GM23338 (cell line): Measurements from ENCODE around the gene DSCAML1. TPM values are rescaled to one million over a fixed set of nuclear protein-coding genes. Genes with fewer than 3 reads are reported as not detected.

Experiments used
- ATAC-seq: fragments of 200-7000 bp; cut with Tn5 transposase; 3 replicates; pipeline ENCODE4 v1.9.1; 2020
- DNase-seq: peaks from one replicate; pipeline ENCODE4 v3.0.0-alpha.2; 2015; ENCODE audit warnings: low spot score
- H2AFZ ChIP-seq: fragments of 200-600 bp; sonication (generic); 2 replicates; pipeline ENCODE4 v1.8.0; 2016; ENCODE audit warnings: antibody characterized with exemption, mild to moderate bottlenecking, moderate library complexity
- H3F3A ChIP-seq: fragments of 200-600 bp; sonication (generic); replicated peaks from 2 replicates; pipeline ENCODE4 v1.8.0; 2017; ENCODE audit warnings: antibody characterized with exemption, mixed run types, low read depth
- H3K27ac ChIP-seq: fragments of 200-600 bp; sonication (generic); 2 replicates; pipeline ENCODE4 v1.6.1; 2016; ENCODE audit warnings: low read depth
- H3K27me3 ChIP-seq: fragments of 200-600 bp; sonication (generic); 2 replicates; pipeline ENCODE4 v1.8.0; 2016; ENCODE audit warnings: mild to moderate bottlenecking, mixed run types, moderate library complexity; ENCODE audit not compliant: insufficient read depth
- H3K36me3 ChIP-seq: fragments of 200-600 bp; sonication (generic); 2 replicates; pipeline ENCODE4 v1.8.0; 2016; ENCODE audit warnings: mild to moderate bottlenecking; ENCODE audit not compliant: insufficient read depth
- H3K4me1 ChIP-seq: fragments of 200-600 bp; sonication (generic); 2 replicates; pipeline ENCODE4 v1.8.0; 2016; ENCODE audit warnings: mild to moderate bottlenecking, moderate library complexity; ENCODE audit not compliant: insufficient read depth
- H3K4me2 ChIP-seq: fragments of 200-600 bp; sonication (generic); 2 replicates; pipeline ENCODE4 v1.7.1; 2017; ENCODE audit warnings: mixed run types
- H3K4me3 ChIP-seq: fragments of 200-600 bp; sonication (generic); 2 replicates; pipeline ENCODE4 v1.6.1; 2016; ENCODE audit warnings: mixed run types
- H3K79me2 ChIP-seq: fragments of 200-600 bp; sonication (generic); replicated peaks from 2 replicates; pipeline ENCODE4 v1.8.0; 2017; ENCODE audit warnings: mild to moderate bottlenecking; ENCODE audit not compliant: insufficient read depth
- H3K9me2 ChIP-seq: fragments of 200-600 bp; sonication (generic); 2 replicates; pipeline ENCODE4 v1.8.0; 2017; ENCODE audit not compliant: insufficient read depth
- H4K20me1 ChIP-seq: fragments of 200-600 bp; sonication (generic); replicated peaks from 2 replicates; pipeline ENCODE4 v1.8.0; 2017; ENCODE audit warnings: mild to moderate bottlenecking; ENCODE audit not compliant: insufficient read depth
- H3K27ac Mint-ChIP-seq: 2 replicates; pipeline ENCODE4 v1.8.0; 2020; ENCODE audit warnings: inconsistent platforms, mild to moderate bottlenecking, moderate library complexity, mixed read lengths
- H3K27me3 Mint-ChIP-seq: 3 replicates; pipeline ENCODE4 v1.8.0; 2022; ENCODE audit warnings: low read depth, mild to moderate bottlenecking, moderate library complexity, mixed read lengths, inconsistent platforms; ENCODE audit not compliant: insufficient read depth, poor library complexity
- H3K36me3 Mint-ChIP-seq: 3 replicates; pipeline ENCODE4 v1.8.0; 2021; ENCODE audit warnings: low read depth, mild to moderate bottlenecking, inconsistent platforms, moderate library complexity, mixed read lengths
- H3K4me1 Mint-ChIP-seq: 3 replicates; pipeline ENCODE4 v1.8.0; 2020; ENCODE audit warnings: mild to moderate bottlenecking, inconsistent platforms, mixed read lengths
- H3K4me3 Mint-ChIP-seq: 3 replicates; pipeline ENCODE4 v1.8.0; 2021; ENCODE audit warnings: moderate library complexity, mild to moderate bottlenecking, inconsistent platforms, mixed read lengths
- H3K9me3 Mint-ChIP-seq: 3 replicates; pipeline ENCODE4 v1.8.0; 2020; ENCODE audit warnings: moderate library complexity, mild to moderate bottlenecking, inconsistent platforms, mixed read lengths
- EZH2 ChIP-seq: fragments of 200-600 bp; sonication (generic); IDR thresholded peaks from one replicate; pipeline ENCODE4 v1.8.0; 2017; ENCODE audit warnings: antibody characterized with exemption, mild to moderate bottlenecking, low read depth; ENCODE audit not compliant: unreplicated experiment
- EZH2phosphoT487 ChIP-seq: fragments of 200-600 bp; sonication (generic); IDR thresholded peaks from one replicate; pipeline ENCODE4 v1.8.1; 2018; ENCODE audit warnings: antibody characterized with exemption; ENCODE audit not compliant: unreplicated experiment
- JUNB ChIP-seq: IDR thresholded peaks from one replicate; pipeline ENCODE4 v1.6.1; 2016; ENCODE audit warnings: antibody characterized with exemption; ENCODE audit not compliant: unreplicated experiment
- NANOG ChIP-seq: IDR thresholded peaks from 2 replicates; pipeline ENCODE4 v1.6.1; 2016; ENCODE audit warnings: antibody characterized with exemption, borderline replicate concordance
- STAT1 ChIP-seq: IDR thresholded peaks from one replicate; pipeline ENCODE4 v1.6.1; 2016; ENCODE audit warnings: antibody characterized with exemption; ENCODE audit not compliant: unreplicated experiment
- ZNF331 ChIP-seq: fragments of 250-450 bp; sonication (Bioruptor Pico); IDR thresholded peaks from 2 replicates; pipeline ENCODE4 v1.5.0; 2020; ENCODE audit warnings: low read depth, mild to moderate bottlenecking, moderate library complexity
- ZNF462 ChIP-seq: fragments of 250-450 bp; sonication (Bioruptor Pico); IDR thresholded peaks from 2 replicates; pipeline ENCODE4 v1.5.0; 2020; ENCODE audit warnings: mild to moderate bottlenecking, moderate library complexity
- polyA plus RNA-seq: library from polyadenylated mRNA; unstranded; fragments of >200 nt; fragmentation: Nextera tagmentation; extraction: Ambion mirVana; gene quantifications from 2 replicates; pipeline ENCODE4 v1.2.1, GENCODE V29; 2016
- total RNA-seq: library from RNA; depleted of rRNA; stranded (reverse); fragments of >200 nt; shearing (Covaris generic); gene quantifications from 2 replicates; pipeline ENCODE4 v1.2.3, GENCODE V29; 2014
- TF ChIP-seq, protein P1 (sequence below), 2 experiments: fragments of 200-600 bp in 1 of 2; sonication (generic) in 1 of 2; conservative IDR thresholded peaks; 2 replicates each; pipeline versions ENCODE4 v1.5.1 to v1.6.1; 2016 to 2017; ENCODE audit warnings: antibody characterized with exemption in 2 of 2, low read depth in 2 of 2, mild to moderate bottlenecking in 2 of 2, moderate library complexity in 1 of 2
- TF ChIP-seq, protein P2 (sequence below): IDR thresholded peaks from one replicate; pipeline ENCODE4 v1.6.1; 2018; ENCODE audit warnings: antibody characterized with exemption; ENCODE audit not compliant: unreplicated experiment
- TF ChIP-seq, protein P3 (sequence below): IDR thresholded peaks from 2 replicates; pipeline ENCODE4 v1.6.1; 2016; ENCODE audit warnings: antibody characterized with exemption

Gene DSCAML1
- total and polyA plus RNA-seq, 2 experiments from 2014 or later = 0.17 TPM; not detected in 1

DNA sequence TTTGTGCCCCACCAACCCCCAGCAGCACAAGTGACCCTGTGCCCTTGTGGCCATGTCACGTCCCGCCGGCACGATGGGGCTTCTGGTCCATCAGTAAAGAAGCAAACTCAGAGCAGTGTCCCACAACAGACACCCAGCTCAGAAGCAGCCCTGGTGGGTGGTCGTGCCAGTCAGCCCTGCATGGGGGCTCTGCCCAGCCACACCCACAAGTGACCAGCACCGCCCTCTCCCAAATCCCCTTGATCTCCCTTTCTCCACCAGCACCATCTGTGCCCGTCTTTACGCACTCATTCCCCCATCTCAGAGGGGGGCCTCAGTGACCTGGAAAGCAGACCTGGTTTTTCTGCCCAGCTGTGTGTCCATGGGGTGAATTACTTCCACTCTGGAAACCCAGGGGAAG lies 149.1 kb downstream of the DSCAML1 start:
- Histone ChIP-seq H3K36me3 (no peaks in the 10 kb centered on the region), H3K9me2 (no peaks in the 10 kb centered on the region), H3F3A (no peaks in the 10 kb centered on the region), H3K79me2 (no peaks in the 10 kb centered on the region), H3K4me1 (no peaks in the 10 kb centered on the region), H4K20me1 (no peaks in the 10 kb centered on the region), H2AFZ (no peak overlapping the region), H3K27me3 (no peaks in the 10 kb centered on the region), H3K4me3 (no peak overlapping the region), H3K27ac (no peak overlapping the region), H3K4me2 (no peak overlapping the region)
- DNase-seq = no peak
- TF ChIP-seq JUNB = no peak
- no peak for TF ChIP-seq ZNF331
- TF ChIP-seq NANOG = no peak
- H3K27ac Mint-ChIP-seq = no peak overlapping the region
- H3K4me3 Mint-ChIP-seq = no peak overlapping the region
- H3K4me1 Mint-ChIP-seq = peaks cover 3% of the 10 kb centered on the region; the same call in 2 of the 3 replicates
- H3K9me3 Mint-ChIP-seq = no peaks in the 10 kb centered on the region; the same call in 2 of the 3 replicates
- no peaks in the 10 kb centered on the region for H3K36me3 Mint-ChIP-seq
- H3K27me3 Mint-ChIP-seq = peaks cover 2% of the 10 kb centered on the region
- ATAC-seq = no peak

GRCh38 chr11:117647207-117647606 lies 149.8 kb downstream of the DSCAML1 start:
- Mint-ChIP-seq H3K27ac (no peak overlapping the region), H3K27me3 (peaks cover under 1% of the 10 kb centered on the region), H3K36me3 (no peaks in the 10 kb centered on the region), H3K9me3 (no peaks in the 10 kb centered on the region), H3K4me3 (no peak overlapping the region), H3K4me1 (peaks cover 3% of the 10 kb centered on the region; the same call in 2 of the 3 replicates)
- no peaks in the 10 kb centered on the region for H4K20me1 ChIP-seq
- H3K27ac ChIP-seq = no peak overlapping the region
- no peaks in the 10 kb centered on the region for H3K4me1 ChIP-seq
- no peak overlapping the region for H2AFZ ChIP-seq
- no peaks in the 10 kb centered on the region for H3K27me3 ChIP-seq
- no peak overlapping the region for H3K4me2 ChIP-seq
- DNase-seq (no peak), ATAC-seq (no peak)
- H3K4me3 ChIP-seq = no peak overlapping the region
- no peaks in the 10 kb centered on the region for H3F3A ChIP-seq
- no peaks in the 10 kb centered on the region for H3K79me2 ChIP-seq
- H3K9me2 ChIP-seq = no peaks in the 10 kb centered on the region
- no peaks in the 10 kb centered on the region for H3K36me3 ChIP-seq
- no peak for TF ChIP-seq ZNF462
- no peak for TF ChIP-seq JUNB
- no peak for TF ChIP-seq EZH2phosphoT487
- TF ChIP-seq STAT1 = no peak
- TF ChIP-seq, protein P1, sequence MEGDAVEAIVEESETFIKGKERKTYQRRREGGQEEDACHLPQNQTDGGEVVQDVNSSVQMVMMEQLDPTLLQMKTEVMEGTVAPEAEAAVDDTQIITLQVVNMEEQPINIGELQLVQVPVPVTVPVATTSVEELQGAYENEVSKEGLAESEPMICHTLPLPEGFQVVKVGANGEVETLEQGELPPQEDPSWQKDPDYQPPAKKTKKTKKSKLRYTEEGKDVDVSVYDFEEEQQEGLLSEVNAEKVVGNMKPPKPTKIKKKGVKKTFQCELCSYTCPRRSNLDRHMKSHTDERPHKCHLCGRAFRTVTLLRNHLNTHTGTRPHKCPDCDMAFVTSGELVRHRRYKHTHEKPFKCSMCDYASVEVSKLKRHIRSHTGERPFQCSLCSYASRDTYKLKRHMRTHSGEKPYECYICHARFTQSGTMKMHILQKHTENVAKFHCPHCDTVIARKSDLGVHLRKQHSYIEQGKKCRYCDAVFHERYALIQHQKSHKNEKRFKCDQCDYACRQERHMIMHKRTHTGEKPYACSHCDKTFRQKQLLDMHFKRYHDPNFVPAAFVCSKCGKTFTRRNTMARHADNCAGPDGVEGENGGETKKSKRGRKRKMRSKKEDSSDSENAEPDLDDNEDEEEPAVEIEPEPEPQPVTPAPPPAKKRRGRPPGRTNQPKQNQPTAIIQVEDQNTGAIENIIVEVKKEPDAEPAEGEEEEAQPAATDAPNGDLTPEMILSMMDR (conservative IDR thresholded peaks at IDR 0.05; ENCODE audit: low read depth in 2 of 2) = no peak
- TF ChIP-seq EZH2 = no peak
- TF ChIP-seq ZNF331 = no peak
- TF ChIP-seq, protein P2, sequence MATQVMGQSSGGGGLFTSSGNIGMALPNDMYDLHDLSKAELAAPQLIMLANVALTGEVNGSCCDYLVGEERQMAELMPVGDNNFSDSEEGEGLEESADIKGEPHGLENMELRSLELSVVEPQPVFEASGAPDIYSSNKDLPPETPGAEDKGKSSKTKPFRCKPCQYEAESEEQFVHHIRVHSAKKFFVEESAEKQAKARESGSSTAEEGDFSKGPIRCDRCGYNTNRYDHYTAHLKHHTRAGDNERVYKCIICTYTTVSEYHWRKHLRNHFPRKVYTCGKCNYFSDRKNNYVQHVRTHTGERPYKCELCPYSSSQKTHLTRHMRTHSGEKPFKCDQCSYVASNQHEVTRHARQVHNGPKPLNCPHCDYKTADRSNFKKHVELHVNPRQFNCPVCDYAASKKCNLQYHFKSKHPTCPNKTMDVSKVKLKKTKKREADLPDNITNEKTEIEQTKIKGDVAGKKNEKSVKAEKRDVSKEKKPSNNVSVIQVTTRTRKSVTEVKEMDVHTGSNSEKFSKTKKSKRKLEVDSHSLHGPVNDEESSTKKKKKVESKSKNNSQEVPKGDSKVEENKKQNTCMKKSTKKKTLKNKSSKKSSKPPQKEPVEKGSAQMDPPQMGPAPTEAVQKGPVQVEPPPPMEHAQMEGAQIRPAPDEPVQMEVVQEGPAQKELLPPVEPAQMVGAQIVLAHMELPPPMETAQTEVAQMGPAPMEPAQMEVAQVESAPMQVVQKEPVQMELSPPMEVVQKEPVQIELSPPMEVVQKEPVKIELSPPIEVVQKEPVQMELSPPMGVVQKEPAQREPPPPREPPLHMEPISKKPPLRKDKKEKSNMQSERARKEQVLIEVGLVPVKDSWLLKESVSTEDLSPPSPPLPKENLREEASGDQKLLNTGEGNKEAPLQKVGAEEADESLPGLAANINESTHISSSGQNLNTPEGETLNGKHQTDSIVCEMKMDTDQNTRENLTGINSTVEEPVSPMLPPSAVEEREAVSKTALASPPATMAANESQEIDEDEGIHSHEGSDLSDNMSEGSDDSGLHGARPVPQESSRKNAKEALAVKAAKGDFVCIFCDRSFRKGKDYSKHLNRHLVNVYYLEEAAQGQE = no peak
- TF ChIP-seq, protein P3, sequence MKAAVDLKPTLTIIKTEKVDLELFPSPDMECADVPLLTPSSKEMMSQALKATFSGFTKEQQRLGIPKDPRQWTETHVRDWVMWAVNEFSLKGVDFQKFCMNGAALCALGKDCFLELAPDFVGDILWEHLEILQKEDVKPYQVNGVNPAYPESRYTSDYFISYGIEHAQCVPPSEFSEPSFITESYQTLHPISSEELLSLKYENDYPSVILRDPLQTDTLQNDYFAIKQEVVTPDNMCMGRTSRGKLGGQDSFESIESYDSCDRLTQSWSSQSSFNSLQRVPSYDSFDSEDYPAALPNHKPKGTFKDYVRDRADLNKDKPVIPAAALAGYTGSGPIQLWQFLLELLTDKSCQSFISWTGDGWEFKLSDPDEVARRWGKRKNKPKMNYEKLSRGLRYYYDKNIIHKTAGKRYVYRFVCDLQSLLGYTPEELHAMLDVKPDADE = no peak
